Measurements from ENCODE around the gene PPP1R14C.
A peak's percentile ranks its signal among the peaks of the same experiment; 100 is the strongest.
"Not testable (repeated sequence)": the region's sequence is repeated elsewhere in the genome, so short reads cannot be mapped to it uniquely, and the experiment has no call there.

PPP1R14C gene

DNA sequence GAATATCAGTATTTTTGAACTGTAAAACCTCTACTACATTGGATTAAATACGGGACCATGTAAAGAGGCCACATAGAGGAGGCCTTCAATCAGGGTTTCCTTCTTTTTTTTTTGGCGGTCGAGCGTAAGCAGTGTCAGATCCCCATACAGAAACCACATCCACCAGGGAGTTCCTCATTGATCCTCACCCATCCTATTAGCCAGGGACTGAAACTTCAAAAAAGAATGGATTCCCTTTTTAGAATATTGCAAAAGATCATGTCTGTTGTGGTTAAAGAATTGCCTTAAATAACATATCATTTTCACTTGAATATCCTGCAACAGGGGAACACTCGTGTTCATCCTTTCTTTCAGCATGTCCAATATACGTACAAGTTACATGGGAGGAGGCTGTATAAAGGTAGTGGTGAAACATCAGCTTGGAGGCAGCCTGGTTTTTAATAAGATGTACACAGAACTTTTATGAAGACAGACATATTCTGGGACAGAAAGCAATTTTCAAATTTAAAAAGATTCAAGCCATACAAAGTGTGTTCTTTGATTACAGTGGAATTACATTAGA, 96.1 kb downstream of the PPP1R14C start:
- Histone ChIP-seq H3K4me1 (ENCODE audit: control insufficient read depth, insufficient read depth, low read depth, low read length) (no peaks in the 10 kb centered on the region), H3K4me2 (ENCODE audit: low read length, poor library complexity, severe bottlenecking) (no peak overlapping the region), H4K8ac (ENCODE audit: low read length) (no peak overlapping the region), H2BK120ac (ENCODE audit: low read depth, low read length) (no peak overlapping the region), H3K79me1 (replicated peaks; ENCODE audit: low read length, poor library complexity, severe bottlenecking) (no peaks in the 10 kb centered on the region), H2AFZ (ENCODE audit: low read depth, low read length) (no peak overlapping the region), H2BK5ac (ENCODE audit: low read depth, low read length, poor library complexity, severe bottlenecking) (no peak overlapping the region), H2BK12ac (ENCODE audit: low read length in 2 of 2) (no peak overlapping the region), H2BK15ac (ENCODE audit: low read depth, poor library complexity, severe bottlenecking) (no peak overlapping the region), H3K14ac (ENCODE audit: low read length in 2 of 2) (no peak overlapping the region), H3K18ac (ENCODE audit: low read depth in 1 of 2, low read length in 2 of 2) (no peak overlapping the region), H4K91ac (ENCODE audit: low read length) (no peak overlapping the region), H3K9me3 (ENCODE audit: control insufficient read depth, low read length) (no peaks in the 10 kb centered on the region), H3K4ac (ENCODE audit: low read depth in 1 of 2, low read length in 2 of 2) (no peak overlapping the region), H3K4me3 (ENCODE audit: insufficient read depth in 1 of 2, low read depth in 1 of 2, low read length in 2 of 2) (no peak overlapping the region), H3K27me3 (ENCODE audit: control insufficient read depth in 1 of 2, insufficient read depth in 1 of 2, low read length in 2 of 2) (no peaks in the 10 kb centered on the region), H3K9ac (ENCODE audit: low read length) (no peak overlapping the region), H3K27ac (ENCODE audit: low read length, poor library complexity, severe bottlenecking) (no peak overlapping the region), H2AK5ac (ENCODE audit: low read length, severe bottlenecking) (no peak overlapping the region), H3K36me3 (ENCODE audit: control insufficient read depth in 1 of 2, insufficient read depth in 2 of 2, low read depth in 1 of 2, low read length in 2 of 2) (no peaks in the 10 kb centered on the region), H3K23ac (ENCODE audit: low read length in 2 of 2) (no peak overlapping the region)
- 98% methylated on average over 4 of the region's 6 CpGs for WGBS
- no peak for DNase-seq

DNA sequence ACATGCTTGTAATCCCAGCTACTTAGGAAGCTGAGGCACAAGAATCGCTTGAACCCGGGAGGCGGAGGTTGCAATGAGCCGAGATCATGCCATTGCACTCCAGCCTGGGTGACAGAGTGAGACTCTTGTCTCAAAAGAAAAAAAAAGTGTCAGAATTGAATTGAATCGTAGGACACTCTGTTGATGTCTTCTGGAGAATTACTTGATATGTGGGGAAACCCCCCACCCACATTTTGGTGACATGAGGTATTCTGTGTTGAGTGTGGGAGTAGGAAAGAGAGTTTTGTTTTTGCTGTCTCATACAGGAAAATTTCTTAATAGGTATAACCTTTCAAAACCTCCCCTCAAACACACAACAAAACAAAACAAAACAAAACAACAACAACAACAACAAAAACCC, 98.9 kb downstream of the PPP1R14C start:
- H4K91ac ChIP-seq (ENCODE audit: low read length); H2BK12ac ChIP-seq (ENCODE audit: low read length in 2 of 2); H3K79me1 ChIP-seq (replicated peaks; ENCODE audit: low read length, poor library complexity, severe bottlenecking); H2BK15ac ChIP-seq (ENCODE audit: low read depth, poor library complexity, severe bottlenecking); H2AFZ ChIP-seq (ENCODE audit: low read depth, low read length); H3K9ac ChIP-seq (ENCODE audit: low read length); H3K4me1 ChIP-seq (ENCODE audit: control insufficient read depth, insufficient read depth, low read depth, low read length); H3K36me3 ChIP-seq (ENCODE audit: control insufficient read depth in 1 of 2, insufficient read depth in 2 of 2, low read depth in 1 of 2, low read length in 2 of 2); H3K14ac ChIP-seq (ENCODE audit: low read length in 2 of 2); H3K27ac ChIP-seq (ENCODE audit: low read length, poor library complexity, severe bottlenecking); DNase-seq; H3K4me2 ChIP-seq (ENCODE audit: low read length, poor library complexity, severe bottlenecking); H3K4ac ChIP-seq (ENCODE audit: low read depth in 1 of 2, low read length in 2 of 2); H3K18ac ChIP-seq (ENCODE audit: low read depth in 1 of 2, low read length in 2 of 2); H4K8ac ChIP-seq (ENCODE audit: low read length); H3K23ac ChIP-seq (ENCODE audit: low read length in 2 of 2); H3K9me3 ChIP-seq (ENCODE audit: control insufficient read depth, low read length); H2AK5ac ChIP-seq (ENCODE audit: low read length, severe bottlenecking); H3K4me3 ChIP-seq (ENCODE audit: insufficient read depth in 1 of 2, low read depth in 1 of 2, low read length in 2 of 2); H2BK120ac ChIP-seq (ENCODE audit: low read depth, low read length); H2BK5ac ChIP-seq (ENCODE audit: low read depth, low read length, poor library complexity, severe bottlenecking); H3K27me3 ChIP-seq (ENCODE audit: control insufficient read depth in 1 of 2, insufficient read depth in 1 of 2, low read length in 2 of 2): not testable (repeated sequence)
- over 99% methylated on average over 4 of the region's 5 CpGs for WGBS

DNA sequence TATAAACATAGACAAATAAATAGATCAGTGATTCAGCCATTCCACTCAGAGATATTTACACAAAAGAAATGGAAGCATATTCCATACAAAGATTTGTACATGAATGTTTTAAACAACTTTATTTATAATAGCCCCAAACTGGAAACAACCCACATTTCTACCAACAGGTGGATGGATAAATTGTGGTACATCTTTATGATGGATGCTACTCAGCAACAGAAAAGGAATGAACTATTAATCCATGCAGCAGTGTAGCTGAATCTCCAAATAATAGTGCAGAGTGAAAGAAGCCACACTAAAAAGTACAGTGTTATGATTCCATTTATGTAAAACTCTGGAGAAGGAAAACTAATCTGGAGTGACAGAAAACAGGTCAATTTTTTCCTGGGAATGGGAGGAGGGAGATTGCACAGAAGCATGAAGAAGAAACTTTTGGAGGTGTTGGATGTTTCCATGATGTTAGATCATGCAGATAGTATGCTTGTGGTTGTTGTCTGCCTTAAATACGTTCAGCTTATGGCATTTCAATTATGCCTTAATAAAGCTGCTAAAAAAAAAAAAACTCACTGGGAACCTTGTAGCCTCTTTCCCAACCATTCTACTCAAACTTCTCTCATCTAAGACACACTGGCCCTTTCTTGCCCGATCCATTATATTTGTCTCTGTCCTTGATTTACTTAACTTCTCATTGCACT, 100.9 kb downstream of the PPP1R14C start:
- 62% methylated on average over 2 of the region's 2 CpGs for WGBS
- H3K27me3 ChIP-seq (ENCODE audit: control insufficient read depth in 1 of 2, insufficient read depth in 1 of 2, low read length in 2 of 2), result no peaks in the 10 kb centered on the region
- no peak overlapping the region for H3K18ac ChIP-seq (ENCODE audit: low read depth in 1 of 2, low read length in 2 of 2)
- no peak overlapping the region for H2AFZ ChIP-seq (ENCODE audit: low read depth, low read length)
- H3K36me3 ChIP-seq (ENCODE audit: control insufficient read depth in 1 of 2, insufficient read depth in 2 of 2, low read depth in 1 of 2, low read length in 2 of 2), result no peaks in the 10 kb centered on the region
- H3K9ac ChIP-seq (ENCODE audit: low read length), result no peak overlapping the region
- no peak overlapping the region for H4K8ac ChIP-seq (ENCODE audit: low read length)
- peak; percentile 22 for DNase-seq
- no peak overlapping the region for H4K91ac ChIP-seq (ENCODE audit: low read length)
- no peak overlapping the region for H3K4ac ChIP-seq (ENCODE audit: low read depth in 1 of 2, low read length in 2 of 2)
- no peak overlapping the region for H3K4me3 ChIP-seq (ENCODE audit: insufficient read depth in 1 of 2, low read depth in 1 of 2, low read length in 2 of 2)
- H3K79me1 ChIP-seq (replicated peaks; ENCODE audit: low read length, poor library complexity, severe bottlenecking), result no peaks in the 10 kb centered on the region
- H2AK5ac ChIP-seq (ENCODE audit: low read length, severe bottlenecking), result no peak overlapping the region
- H3K4me1 ChIP-seq (ENCODE audit: control insufficient read depth, insufficient read depth, low read depth, low read length), result no peaks in the 10 kb centered on the region
- no peak overlapping the region for H2BK15ac ChIP-seq (ENCODE audit: low read depth, poor library complexity, severe bottlenecking)
- no peak overlapping the region for H3K27ac ChIP-seq (ENCODE audit: low read length, poor library complexity, severe bottlenecking)
- no peak overlapping the region for H2BK5ac ChIP-seq (ENCODE audit: low read depth, low read length, poor library complexity, severe bottlenecking)
- H3K9me3 ChIP-seq (ENCODE audit: control insufficient read depth, low read length), result peaks cover 12% of the 10 kb centered on the region
- no peak overlapping the region for H3K23ac ChIP-seq (ENCODE audit: low read length in 2 of 2)
- no peak overlapping the region for H3K14ac ChIP-seq (ENCODE audit: low read length in 2 of 2)
- no peak overlapping the region for H2BK120ac ChIP-seq (ENCODE audit: low read depth, low read length)
- H3K4me2 ChIP-seq (ENCODE audit: low read length, poor library complexity, severe bottlenecking), result no peak overlapping the region
- H2BK12ac ChIP-seq (ENCODE audit: low read length in 2 of 2), result no peak overlapping the region

DNA sequence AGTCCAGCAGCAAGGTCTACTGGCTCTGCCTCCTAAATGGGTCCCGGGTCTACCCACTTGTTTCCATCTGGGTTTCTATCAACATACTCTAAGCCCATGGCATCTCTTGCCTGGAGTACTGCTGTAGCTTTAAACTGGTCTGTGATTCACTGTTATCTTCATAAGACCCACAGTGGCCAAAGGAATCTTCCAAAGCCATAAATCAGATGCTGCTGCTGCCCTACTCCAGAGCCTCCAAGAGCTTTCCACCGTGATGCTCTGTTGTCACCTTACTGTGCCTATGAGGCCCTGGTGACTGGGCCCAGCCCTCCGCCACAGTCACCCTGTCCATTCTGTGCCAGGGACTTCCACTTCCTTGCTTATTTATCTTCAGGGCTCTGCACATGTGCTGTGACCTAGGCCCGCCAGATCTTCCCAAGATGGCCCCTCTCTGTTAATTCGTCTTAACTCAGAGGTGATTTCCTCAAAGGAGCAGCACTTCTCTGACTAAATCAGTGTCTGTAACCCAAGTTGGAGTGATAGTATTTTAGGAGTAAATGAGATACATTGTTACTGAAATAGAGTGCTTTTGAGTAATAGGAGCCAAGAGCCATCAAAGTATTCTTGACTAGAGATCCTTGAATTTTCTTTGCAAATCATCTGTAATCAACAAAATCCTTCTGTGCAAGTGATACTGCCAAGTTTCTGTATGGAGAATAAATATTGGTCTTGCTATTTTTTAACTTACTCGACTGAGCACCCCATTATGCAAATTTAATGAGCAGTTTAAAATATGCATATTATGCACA, 102.5 kb downstream of the PPP1R14C start:
- 79% methylated on average over 5 of the region's 6 CpGs for WGBS

More for the DNA sequence above, 102.5 kb downstream of the PPP1R14C start:
- no peak overlapping the region for H4K8ac ChIP-seq (ENCODE audit: low read length)
- H3K9ac ChIP-seq (ENCODE audit: low read length), result no peak overlapping the region
- no peak overlapping the region for H3K4me2 ChIP-seq (ENCODE audit: low read length, poor library complexity, severe bottlenecking)
- no peak overlapping the region for H2BK12ac ChIP-seq (ENCODE audit: low read length in 2 of 2)
- no peak overlapping the region for H2BK5ac ChIP-seq (ENCODE audit: low read depth, low read length, poor library complexity, severe bottlenecking)
- H2AFZ ChIP-seq (ENCODE audit: low read depth, low read length), result no peak overlapping the region
- no peaks in the 10 kb centered on the region for H3K4me1 ChIP-seq (ENCODE audit: control insufficient read depth, insufficient read depth, low read depth, low read length)
- no peaks in the 10 kb centered on the region for H3K27me3 ChIP-seq (ENCODE audit: control insufficient read depth in 1 of 2, insufficient read depth in 1 of 2, low read length in 2 of 2)
- no peak overlapping the region for H3K4ac ChIP-seq (ENCODE audit: low read depth in 1 of 2, low read length in 2 of 2)
- H3K27ac ChIP-seq (ENCODE audit: low read length, poor library complexity, severe bottlenecking), result no peak overlapping the region
- DNase-seq, result no peak
- H3K4me3 ChIP-seq (ENCODE audit: insufficient read depth in 1 of 2, low read depth in 1 of 2, low read length in 2 of 2), result no peak overlapping the region
- H2BK15ac ChIP-seq (ENCODE audit: low read depth, poor library complexity, severe bottlenecking), result no peak overlapping the region
- H3K9me3 ChIP-seq (ENCODE audit: control insufficient read depth, low read length), result peaks cover 12% of the 10 kb centered on the region
- H2AK5ac ChIP-seq (ENCODE audit: low read length, severe bottlenecking), result no peak overlapping the region
- H4K91ac ChIP-seq (ENCODE audit: low read length), result peak overlapping the region; percentile 61
- H3K14ac ChIP-seq (ENCODE audit: low read length in 2 of 2), result no peak overlapping the region
- no peak overlapping the region for H3K18ac ChIP-seq (ENCODE audit: low read depth in 1 of 2, low read length in 2 of 2)
- H3K79me1 ChIP-seq (replicated peaks; ENCODE audit: low read length, poor library complexity, severe bottlenecking), result no peaks in the 10 kb centered on the region
- no peaks in the 10 kb centered on the region for H3K36me3 ChIP-seq (ENCODE audit: control insufficient read depth in 1 of 2, insufficient read depth in 2 of 2, low read depth in 1 of 2, low read length in 2 of 2)
- no peak overlapping the region for H2BK120ac ChIP-seq (ENCODE audit: low read depth, low read length)
- no peak overlapping the region for H3K23ac ChIP-seq (ENCODE audit: low read length in 2 of 2)
